ENCODE results near the gene ZNF487.
"Not testable (repeated sequence)": the region's sequence is repeated elsewhere in the genome, so short reads cannot be mapped to it uniquely, and the experiment has no call there.

The ZNF487 gene

GRCh38 chr10:43436291-43437140, at the start of gene ZNF487:
TSS of gene ZNF487 (plus strand) at chr10:43437111. CDS start at chr10:43475814, 38,703 bp downstream.
- no peak for DNase-seq

GRCh38 chr10:43387678-43388032, 49.3 kb upstream of the ZNF487 start:
- DNase-seq: no peak

- DNase-seq: no peak
Measured at GRCh38 chr10:43389867-43390266, 47.0 kb upstream of the ZNF487 start.

- no peak for DNase-seq
Measured at GRCh38 chr10:43390333-43390732, 46.6 kb upstream of the ZNF487 start.

- DNase-seq: peak; percentile 19
Measured at GRCh38 chr10:43390759-43391158, 46.2 kb upstream of the ZNF487 start.

GRCh38 chr10:43391496-43391895, 45.4 kb upstream of the ZNF487 start:
- no peak for DNase-seq

- DNase-seq: no peak
Measured at GRCh38 chr10:43392748-43393147, 44.2 kb upstream of the ZNF487 start.

GRCh38 chr10:43393186-43393585, 43.7 kb upstream of the ZNF487 start:
- DNase-seq: not testable (repeated sequence)

- DNase-seq: no peak
Measured at GRCh38 chr10:43393606-43394360, 43.1 kb upstream of the ZNF487 start.

- DNase-seq: no peak
Measured at GRCh38 chr10:43394868-43395267, 42.0 kb upstream of the ZNF487 start.

GRCh38 chr10:43395571-43396060, 41.3 kb upstream of the ZNF487 start:
- DNase-seq: no peak

- peak; percentile 48 for DNase-seq
Measured at GRCh38 chr10:43396061-43396927, 40.6 kb upstream of the ZNF487 start.

- DNase-seq: peak; percentile 33
Measured at GRCh38 chr10:43396928-43397624, 39.8 kb upstream of the ZNF487 start.

- DNase-seq: no peak
Measured at GRCh38 chr10:43398939-43399319, 38.0 kb upstream of the ZNF487 start.

GRCh38 chr10:43399320-43400310, 37.3 kb upstream of the ZNF487 start:
- no peak for DNase-seq

GRCh38 chr10:43401627-43402026, 35.3 kb upstream of the ZNF487 start:
- no peak for DNase-seq

GRCh38 chr10:43402176-43402575, 34.7 kb upstream of the ZNF487 start:
- no peak for DNase-seq

GRCh38 chr10:43402880-43403452, 33.9 kb upstream of the ZNF487 start:
- DNase-seq: no peak

GRCh38 chr10:43403911-43404703, 32.8 kb upstream of the ZNF487 start:
- DNase-seq: no peak

GRCh38 chr10:43404704-43405084, 32.2 kb upstream of the ZNF487 start:
- no peak for DNase-seq

Measured in NCI-H1694 (cell line).